Skeletal muscle satellite cell (primary cell): ENCODE results near the gene PI4KB. TPM values are rescaled to one million over a fixed set of nuclear protein-coding genes. Genes with fewer than 3 reads are reported as not detected.

Source experiments
- H3K27me3 ChIP-seq: 2 replicates; pipeline ENCODE4 v1.7.0; 2013; ENCODE audit warnings: low read length; ENCODE audit not compliant: control insufficient read depth, insufficient read depth
- H3K36me3 ChIP-seq: 2 replicates; pipeline ENCODE4 v1.7.0; 2013; ENCODE audit warnings: mild to moderate bottlenecking, control low read depth, low read length; ENCODE audit not compliant: insufficient read depth
- H3K4me1 ChIP-seq: 2 replicates; pipeline ENCODE4 v1.7.0; 2013; ENCODE audit warnings: low read length; ENCODE audit not compliant: control insufficient read depth, insufficient read depth
- H3K4me2 ChIP-seq: 2 replicates; pipeline ENCODE4 v1.7.0; 2013; ENCODE audit warnings: mild to moderate bottlenecking, low read length
- H3K4me3 ChIP-seq: 2 replicates; pipeline ENCODE4 v1.7.0; 2013; ENCODE audit warnings: low read length
- H3K9ac ChIP-seq: 2 replicates; pipeline ENCODE4 v1.7.0; 2013; ENCODE audit warnings: mild to moderate bottlenecking, low read depth, low read length, moderate library complexity
- H3K9me3 ChIP-seq: replicated peaks from 2 replicates; pipeline ENCODE4 v1.7.0; 2013; ENCODE audit warnings: mild to moderate bottlenecking, control low read depth, low read length
- total RNA-seq: library from RNA; depleted of rRNA; stranded (reverse); fragments of >200 nt; gene quantifications from 2 replicates; pipeline ENCODE4 v1.2.3, GENCODE V29; 2012; rRNA removed

PI4KB gene
- total RNA-seq: 38.3 and 43.2 TPM in 2 replicates

DNA sequence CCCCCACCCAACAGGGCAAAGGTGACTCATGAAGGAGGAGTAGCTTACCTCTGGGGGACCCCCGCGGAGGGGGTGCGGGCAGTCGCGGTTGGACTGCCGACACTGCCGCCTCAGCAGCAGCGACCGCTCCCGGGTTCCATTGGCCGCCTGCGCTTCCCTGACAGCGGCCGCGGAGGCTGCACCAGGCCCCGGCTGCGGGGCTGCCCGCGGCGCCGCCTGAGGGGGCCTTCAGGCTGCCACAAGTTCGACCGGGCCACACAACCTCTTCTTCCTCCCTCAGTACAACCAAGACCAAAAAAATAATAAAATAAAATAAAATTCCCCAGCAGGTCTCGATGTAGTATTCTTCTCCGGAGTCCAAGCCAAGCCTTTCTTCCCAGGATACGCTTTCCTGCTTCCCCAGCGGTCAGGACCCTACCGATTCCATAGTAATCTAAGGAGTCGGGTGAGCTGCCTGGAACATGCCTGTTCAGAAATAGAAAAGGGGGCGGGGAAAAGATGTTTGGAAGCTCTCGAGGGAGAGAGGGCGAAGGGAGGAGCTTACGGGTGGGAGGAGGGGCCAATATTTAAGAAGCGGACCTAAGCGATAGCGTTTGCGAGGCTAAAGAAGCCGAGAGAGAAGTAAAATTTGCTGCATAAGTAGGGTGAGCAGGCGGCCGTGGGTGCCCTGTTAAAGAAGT lies at the start of gene PI4KB:
Gene PI4KB (minus strand): TSS at position 194 of the 680 bp plus-strand sequence. CDS start 10,935 bp downstream, outside the sequence.
- Histone ChIP-seq H3K4me2 (peak within 1 kb of the TSS; percentile 96), H3K4me3 (peak within 1 kb of the TSS; percentile 77), H3K9me3 (no peaks in the 10 kb centered on the region), H3K9ac (peak within 1 kb of the TSS; percentile 99), H3K36me3 (peaks cover 14% of the 10 kb centered on the region), H3K27me3 (no peaks in the 10 kb centered on the region), H3K4me1 (peaks cover 25% of the 10 kb centered on the region)

DNA sequence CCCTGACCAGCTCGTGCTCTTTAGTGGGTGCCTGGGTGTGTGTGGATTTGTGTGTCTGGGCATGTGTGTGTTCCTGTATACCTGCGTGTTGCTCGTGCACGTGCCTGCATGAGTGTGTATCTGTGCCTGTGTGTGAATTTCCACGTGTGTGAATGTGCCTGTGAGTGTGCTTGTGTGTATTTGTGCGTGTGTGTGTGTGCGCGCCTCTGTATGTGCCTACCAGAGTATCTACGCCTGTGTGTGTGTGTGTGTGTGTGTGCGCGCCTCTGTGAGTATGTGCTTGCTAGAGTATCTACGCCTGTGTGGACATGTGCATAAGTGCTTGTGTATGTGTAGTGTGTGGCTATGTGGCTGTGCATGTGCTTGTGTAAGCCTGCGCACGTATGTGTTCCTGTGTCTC lies 46.0 kb upstream of the PI4KB start:
- H3K4me3 ChIP-seq: no peak overlapping the region
- no peak overlapping the region for H3K4me2 ChIP-seq
- H3K27me3 ChIP-seq: peaks cover 16% of the 10 kb centered on the region
- no peaks in the 10 kb centered on the region for H3K36me3 ChIP-seq
- H3K9me3 ChIP-seq: no peaks in the 10 kb centered on the region
- H3K4me1 ChIP-seq: peaks cover 26% of the 10 kb centered on the region
- no peak overlapping the region for H3K9ac ChIP-seq

DNA sequence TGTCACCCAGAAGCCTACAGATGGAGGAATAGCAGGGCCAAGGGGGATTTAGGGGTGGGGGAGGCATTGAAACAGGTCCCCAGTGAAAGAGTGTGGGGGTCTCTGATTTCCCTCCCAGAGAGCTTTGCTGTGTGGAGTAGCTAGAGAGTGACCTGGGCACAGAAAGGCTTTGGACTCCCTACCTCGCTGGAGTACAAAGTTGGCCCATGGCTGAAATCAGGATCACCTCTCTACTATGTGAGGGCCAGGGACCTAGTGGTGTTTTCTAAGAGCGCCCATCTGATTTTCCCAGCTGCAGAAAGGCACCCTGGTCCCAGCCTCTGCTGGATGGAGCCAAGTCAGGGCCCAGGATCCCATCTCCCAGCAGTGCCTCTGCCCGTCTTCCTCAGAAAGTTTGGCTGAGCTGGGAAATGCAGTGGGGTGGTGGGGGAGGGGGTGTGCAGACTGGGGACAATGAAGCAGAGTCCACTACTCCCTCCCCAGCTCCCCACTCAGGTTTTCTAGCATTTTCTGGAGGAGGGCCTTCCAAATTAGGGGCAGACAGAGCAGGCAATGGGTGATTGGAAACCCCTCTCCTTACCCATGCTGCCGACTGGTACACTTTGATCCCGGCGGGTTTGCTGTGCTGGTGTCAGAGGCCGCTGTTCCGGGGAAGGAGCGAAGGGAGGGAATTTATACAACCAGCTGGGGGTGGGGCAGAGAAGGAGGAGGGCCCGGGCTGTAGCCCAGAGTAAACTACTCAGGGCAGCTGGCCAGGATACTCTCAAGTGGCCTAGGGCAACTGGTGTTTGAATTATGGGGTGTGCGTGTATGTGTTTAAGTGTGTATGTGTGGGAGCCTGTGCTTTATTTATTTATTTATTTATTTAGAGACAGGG lies 45.1 kb upstream of the PI4KB start, which contains the start of gene SELENBP1:
Gene SELENBP1 (minus strand): TSS at position 648 of the 877 bp plus-strand sequence. CDS start 64 bp downstream, at position 584.
- Histone ChIP-seq H3K4me1 (peaks cover 26% of the 10 kb centered on the region), H3K27me3 (peaks cover 8% of the 10 kb centered on the region), H3K36me3 (no peaks in the 10 kb centered on the region), H3K9ac (peak within 1 kb of the TSS; percentile 53), H3K9me3 (no peaks in the 10 kb centered on the region), H3K4me2 (peak within 1 kb of the TSS; percentile 89), H3K4me3 (peak within 1 kb of the TSS; percentile 69)

GRCh38 chr1:151371370-151372057 lies 44.3 kb upstream of the PI4KB start:
- peak overlapping the region; percentile 89 for H3K4me2 ChIP-seq
- H3K4me1 ChIP-seq: peaks cover 26% of the 10 kb centered on the region
- H3K9me3 ChIP-seq: no peaks in the 10 kb centered on the region
- H3K9ac ChIP-seq: no peak overlapping the region
- H3K4me3 ChIP-seq: peak overlapping the region; percentile 69
- H3K27me3 ChIP-seq: peaks cover 5% of the 10 kb centered on the region
- H3K36me3 ChIP-seq: no peaks in the 10 kb centered on the region

- Histone ChIP-seq H3K9me3 (no peaks in the 10 kb centered on the region), H3K36me3 (no peaks in the 10 kb centered on the region), H3K27me3 (peaks cover 3% of the 10 kb centered on the region), H3K4me2 (no peak overlapping the region), H3K4me3 (no peak overlapping the region), H3K9ac (no peak overlapping the region), H3K4me1 (peaks cover 26% of the 10 kb centered on the region)
Observed at GRCh38 chr1:151370211-151370911, 43.1 kb upstream of the PI4KB start.

DNA sequence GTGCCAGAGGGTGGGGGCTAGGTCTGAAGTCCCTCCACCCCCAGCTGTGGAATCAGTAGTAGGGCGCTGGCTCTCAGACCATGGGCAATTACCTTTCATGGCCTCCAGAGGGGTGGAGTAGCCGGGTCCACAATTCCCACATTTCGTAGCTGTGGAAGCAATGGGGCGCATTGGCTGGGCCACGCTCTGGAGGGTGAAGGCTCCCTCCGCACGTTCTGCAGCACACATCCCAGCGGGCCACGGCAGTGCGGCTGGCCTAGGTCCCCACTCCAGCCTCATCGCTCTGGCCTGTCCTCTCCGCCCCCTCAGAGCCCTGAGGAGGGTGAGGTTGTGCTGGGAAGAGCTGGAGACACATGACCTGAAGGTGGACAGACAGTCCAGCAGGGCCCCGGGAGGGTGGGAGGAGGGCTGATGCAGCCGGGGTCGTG lies 42.4 kb upstream of the PI4KB start:
- H3K9ac ChIP-seq: no peak overlapping the region
- peaks cover 3% of the 10 kb centered on the region for H3K27me3 ChIP-seq
- H3K9me3 ChIP-seq: no peaks in the 10 kb centered on the region
- no peaks in the 10 kb centered on the region for H3K36me3 ChIP-seq
- no peak overlapping the region for H3K4me2 ChIP-seq
- peaks cover 26% of the 10 kb centered on the region for H3K4me1 ChIP-seq
- H3K4me3 ChIP-seq: no peak overlapping the region

- Histone ChIP-seq H3K4me3 (no peak overlapping the region), H3K27me3 (peaks cover 3% of the 10 kb centered on the region), H3K36me3 (no peaks in the 10 kb centered on the region), H3K4me1 (peaks cover 26% of the 10 kb centered on the region), H3K9ac (no peak overlapping the region), H3K4me2 (no peak overlapping the region), H3K9me3 (no peaks in the 10 kb centered on the region)
Observed at GRCh38 chr1:151369302-151369610, 42.0 kb upstream of the PI4KB start.

- H3K9ac ChIP-seq: no peak overlapping the region
- no peak overlapping the region for H3K4me2 ChIP-seq
- H3K4me1 ChIP-seq: peaks cover 26% of the 10 kb centered on the region
- H3K36me3 ChIP-seq: no peaks in the 10 kb centered on the region
- no peaks in the 10 kb centered on the region for H3K27me3 ChIP-seq
- no peak overlapping the region for H3K4me3 ChIP-seq
- no peaks in the 10 kb centered on the region for H3K9me3 ChIP-seq
Observed at GRCh38 chr1:151368393-151369301, 41.4 kb upstream of the PI4KB start.

DNA sequence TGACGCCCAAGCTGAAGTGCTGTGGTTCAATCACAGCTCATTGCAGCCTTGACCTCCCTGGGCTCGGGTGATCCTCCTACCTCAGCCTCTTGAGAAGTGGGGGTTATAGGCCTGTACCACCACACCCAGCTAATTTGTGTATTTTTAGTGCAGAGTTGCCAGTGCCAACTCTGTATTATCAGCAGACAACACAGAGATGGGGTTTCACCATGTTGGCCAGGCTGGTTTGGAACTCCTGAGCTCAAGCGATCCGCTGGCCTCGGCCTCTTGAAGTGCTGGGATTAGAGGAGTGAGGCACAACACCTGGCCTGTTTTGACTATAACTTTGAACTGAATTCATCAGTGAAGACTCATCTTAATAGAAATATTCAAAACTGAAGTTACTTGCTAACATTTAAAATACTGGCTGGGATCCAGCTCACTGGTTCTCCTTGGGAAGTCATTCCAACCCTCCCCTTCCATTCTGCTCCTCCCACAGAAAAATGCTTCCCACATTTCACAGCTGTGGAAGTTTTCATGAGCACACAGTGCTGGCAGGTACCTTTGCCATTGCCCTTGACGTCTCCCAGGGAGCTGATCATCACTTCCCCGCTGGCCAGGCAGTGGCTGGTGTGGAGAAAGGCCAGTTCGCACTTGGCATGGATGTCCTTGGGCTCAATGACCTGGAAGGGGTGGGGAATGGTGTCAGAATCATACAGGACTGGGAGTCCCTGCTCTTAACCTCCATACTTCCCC lies 40.6 kb upstream of the PI4KB start:
- Histone ChIP-seq H3K4me1 (peaks cover 26% of the 10 kb centered on the region), H3K4me2 (no peak overlapping the region), H3K4me3 (no peak overlapping the region), H3K9ac (no peak overlapping the region), H3K27me3 (no peaks in the 10 kb centered on the region), H3K36me3 (no peaks in the 10 kb centered on the region), H3K9me3 (no peaks in the 10 kb centered on the region)

GRCh38 chr1:151364996-151365395 lies 37.8 kb upstream of the PI4KB start:
- no peak overlapping the region for H3K4me3 ChIP-seq
- H3K36me3 ChIP-seq: no peaks in the 10 kb centered on the region
- H3K9me3 ChIP-seq: no peaks in the 10 kb centered on the region

More at GRCh38 chr1:151364996-151365395, 37.8 kb upstream of the PI4KB start:
- no peak overlapping the region for H3K4me2 ChIP-seq
- no peaks in the 10 kb centered on the region for H3K27me3 ChIP-seq
- H3K4me1 ChIP-seq: peaks cover 2% of the 10 kb centered on the region
- H3K9ac ChIP-seq: no peak overlapping the region
